Activated CD4-positive, CD25-positive, alpha-beta regulatory T cell treated with anti-CD3 and anti-CD28 coated beads, Interleukin-2, amount 50 U/mL, for 16 hours (primary cell): ENCODE data around the gene DESI2.

Experiments
- DNase-seq: peaks from one replicate; pipeline ENCODE4 v3.0.0-alpha.2; 2020; ENCODE audit warnings: low read depth, low spot score

Gene DESI2

GRCh38 chr1:244751271-244751895 is 98.5 kb downstream of the DESI2 start:
- no peak for DNase-seq

GRCh38 chr1:244755673-244756072 is 102.7 kb downstream of the DESI2 start:
- no peak for DNase-seq

GRCh38 chr1:244757091-244757939 is 104.4 kb downstream of the DESI2 start:
- no peak for DNase-seq
